HT1080 (cell line): ENCODE measurements around the gene INPP5K. TPM values are rescaled to one million over a fixed set of nuclear protein-coding genes. Genes with fewer than 3 reads are reported as not detected.
"Not testable (repeated sequence)": the region's sequence is repeated elsewhere in the genome, so short reads cannot be mapped to it uniquely, and the experiment has no call there.

Source experiments
- DNase-seq: peaks from one replicate; pipeline ENCODE4 v3.0.0-alpha.2; 2015; ENCODE audit warnings: low read depth
- total RNA-seq: library from RNA; depleted of rRNA; stranded (reverse); fragments of >200 nt; shearing (Covaris generic); gene quantifications from 2 replicates; pipeline ENCODE4 v1.2.3, GENCODE V29; 2014

The INPP5K gene
- total RNA-seq, 1 experiment from 2014 or later, result 46.9 TPM

DNA sequence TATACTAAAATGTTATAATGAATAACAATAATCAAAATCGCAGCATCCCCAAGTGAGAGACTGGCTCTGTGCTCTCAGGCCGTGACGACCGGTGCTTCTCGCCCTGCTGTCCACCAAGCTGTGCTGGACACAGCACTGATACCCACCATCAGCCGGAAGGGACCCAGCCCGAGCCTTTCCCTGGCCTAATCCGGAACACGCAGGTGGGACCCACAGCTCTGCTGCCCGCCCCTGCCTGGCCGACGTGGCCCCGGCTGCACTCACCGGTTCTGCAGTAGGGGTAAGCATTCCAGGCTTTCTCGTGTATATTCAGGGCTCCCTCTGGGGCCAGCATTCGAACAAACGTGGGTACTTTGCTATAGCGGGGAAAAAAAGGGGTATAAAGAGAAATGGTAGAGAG is 31.6 kb upstream of the INPP5K start:
- no peak for DNase-seq

DNA sequence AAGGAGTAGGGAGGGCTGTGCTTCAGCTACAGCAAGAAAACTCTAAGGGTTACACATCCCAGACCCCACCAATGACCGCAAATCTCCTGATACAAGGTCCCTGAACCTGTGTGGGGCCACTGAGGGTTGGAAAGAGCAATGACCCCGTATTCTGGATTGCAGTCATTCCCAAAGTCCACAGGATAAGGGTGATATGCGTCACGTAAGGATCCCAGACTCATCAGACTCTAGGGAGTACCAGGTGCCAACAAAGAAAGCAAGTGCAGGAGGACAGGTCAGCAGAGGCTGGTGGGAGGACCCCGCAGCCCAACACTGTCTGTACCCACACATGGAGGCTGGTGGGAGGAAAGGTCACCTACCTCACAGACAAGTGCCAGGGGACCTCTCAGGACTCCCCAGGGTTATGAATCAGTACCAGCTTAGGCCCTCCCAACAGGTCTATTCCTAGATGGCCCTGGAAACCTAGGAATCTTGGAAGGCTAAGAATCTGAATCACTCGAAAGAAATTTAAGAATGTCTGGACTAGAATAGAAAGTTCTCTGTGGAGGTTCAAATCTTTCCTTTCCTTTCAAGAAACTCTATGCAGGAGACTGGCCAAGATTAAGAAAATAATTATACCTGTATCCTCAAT is 30.0 kb upstream of the INPP5K start:
- no peak for DNase-seq

DNA sequence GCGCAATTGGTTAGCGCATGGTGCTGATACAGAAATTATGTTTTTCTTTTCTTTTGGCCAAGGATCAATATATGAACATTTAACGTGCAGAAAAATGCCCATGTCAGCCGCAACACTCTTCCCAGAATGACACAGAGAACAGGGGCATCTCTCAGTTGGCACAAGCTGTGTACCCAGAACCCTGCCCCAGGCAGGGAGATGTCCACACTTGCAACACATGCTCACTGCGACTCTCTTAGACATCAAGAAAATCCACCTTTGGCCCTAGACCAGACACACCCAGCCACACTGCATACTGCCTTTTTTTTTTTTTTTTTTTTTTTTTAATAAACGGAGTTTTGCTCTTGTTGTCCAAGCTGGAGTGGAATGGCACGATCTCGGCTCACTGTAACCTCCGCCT is 29.2 kb upstream of the INPP5K start:
- DNase-seq, result no peak

DNA sequence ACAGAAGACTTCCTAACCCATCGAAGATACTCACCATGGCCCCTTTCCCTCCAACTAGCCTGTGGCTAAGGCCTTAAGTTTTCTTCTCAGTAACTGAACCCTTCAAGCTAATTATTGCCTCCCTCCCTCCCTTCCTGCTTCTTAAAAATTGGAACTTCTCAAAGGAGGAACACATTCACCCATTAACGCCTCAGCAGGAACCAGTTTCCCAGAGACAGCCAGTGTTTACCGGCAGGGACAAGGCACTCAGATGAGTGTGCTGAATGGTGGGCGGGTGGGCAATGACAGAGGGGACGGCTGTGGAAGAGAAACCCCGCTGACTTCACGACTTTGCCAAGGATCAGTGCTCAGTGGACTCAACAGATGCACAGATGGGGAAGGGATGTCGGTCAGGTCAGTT is 25.9 kb upstream of the INPP5K start:
- DNase-seq, result no peak

DNA sequence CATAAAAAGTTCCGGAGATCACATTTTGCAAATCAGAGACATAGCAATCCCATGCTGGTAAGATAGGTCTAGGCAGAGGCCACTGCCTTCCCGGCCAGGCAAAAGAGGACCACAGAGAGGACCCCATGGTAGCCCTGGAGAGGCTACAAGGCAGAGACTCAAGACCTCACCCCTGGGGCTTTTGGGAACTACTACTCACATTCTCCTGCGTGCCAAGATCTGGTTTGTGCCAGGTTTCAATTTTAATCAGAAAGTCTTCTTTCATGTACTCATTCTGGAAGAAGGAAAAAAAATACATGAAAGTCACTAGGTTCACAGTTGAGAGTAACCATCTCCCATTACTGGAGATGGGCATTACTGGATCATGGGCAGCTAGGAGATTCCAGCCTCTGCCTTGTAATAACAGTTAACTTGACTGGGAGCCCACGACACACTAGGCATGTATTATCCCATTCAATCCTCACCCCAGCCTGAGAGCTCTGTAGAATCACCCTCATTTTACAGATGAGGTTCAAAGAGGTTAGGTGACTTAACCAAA is 25.0 kb upstream of the INPP5K start:
- DNase-seq, result no peak

DNA sequence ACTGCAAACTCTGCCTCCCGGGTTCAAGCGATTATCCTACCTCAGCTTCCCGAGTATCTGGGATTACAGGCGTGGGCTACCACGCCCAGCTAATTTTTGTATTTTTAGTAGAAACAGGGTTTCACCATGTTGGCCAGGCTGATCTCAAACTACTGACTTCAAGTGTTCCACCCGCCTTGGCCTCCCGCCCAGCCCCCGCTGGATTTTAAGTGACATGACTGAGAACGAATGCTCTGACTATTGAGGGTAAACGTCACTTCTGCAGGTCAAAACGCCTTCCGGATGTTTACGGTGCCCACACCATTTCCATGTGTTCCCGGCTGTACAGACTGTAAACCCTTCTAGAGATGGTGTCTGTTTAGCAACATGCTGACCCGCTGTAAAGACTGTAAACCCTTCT is 23.4 kb upstream of the INPP5K start:
- DNase-seq, result no peak

DNA sequence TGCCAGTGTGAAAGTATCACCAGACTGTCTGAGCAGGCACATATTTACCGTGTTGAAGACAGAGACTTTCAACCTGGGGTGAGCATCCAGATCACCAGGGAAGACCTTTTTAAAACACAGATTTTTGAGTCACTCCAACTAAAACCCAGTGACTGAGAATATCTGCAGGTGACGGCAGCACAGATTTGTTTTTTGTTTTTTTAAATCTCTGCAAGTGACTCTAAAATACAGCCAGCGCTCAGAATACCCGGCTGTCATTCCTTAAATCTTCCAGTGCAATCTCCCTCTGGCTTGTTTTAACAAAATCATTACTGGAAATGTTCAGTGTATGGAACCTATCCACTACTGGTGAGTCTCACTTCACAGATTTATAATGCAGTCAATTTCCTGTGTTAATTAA is 19.3 kb upstream of the INPP5K start:
- no peak for DNase-seq

DNA sequence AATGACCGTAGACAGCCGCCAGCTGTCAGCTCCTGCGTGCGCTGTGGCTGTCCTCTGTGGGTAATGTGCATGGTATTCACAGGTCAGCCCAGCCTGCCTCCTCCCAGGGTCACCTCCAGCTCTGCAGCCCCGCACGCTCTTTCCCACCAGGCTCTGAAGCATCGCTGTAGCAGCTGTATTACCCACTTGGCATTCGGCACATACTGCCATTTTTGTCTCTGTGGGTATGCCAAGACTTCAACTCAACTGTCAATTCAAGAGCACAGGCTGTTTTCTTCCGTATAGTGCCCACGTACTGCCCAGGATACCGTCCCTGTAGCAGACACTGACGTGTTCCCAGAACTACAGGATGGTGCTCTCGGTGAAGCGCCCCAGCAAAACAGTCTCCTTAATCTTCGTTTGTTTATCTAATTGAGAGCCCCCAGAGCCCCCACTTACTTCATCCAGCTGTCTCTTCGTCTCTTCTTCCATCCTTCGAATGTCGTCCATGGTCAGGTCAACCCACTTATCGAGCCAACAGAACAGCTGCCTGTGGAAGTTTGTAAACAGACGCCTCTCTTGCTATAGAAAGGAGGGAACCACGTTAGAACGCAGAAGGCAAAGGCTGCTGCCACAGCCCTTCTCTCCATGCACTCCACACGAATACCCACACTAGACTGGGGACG is 17.4 kb upstream of the INPP5K start:
- no peak for DNase-seq

DNA sequence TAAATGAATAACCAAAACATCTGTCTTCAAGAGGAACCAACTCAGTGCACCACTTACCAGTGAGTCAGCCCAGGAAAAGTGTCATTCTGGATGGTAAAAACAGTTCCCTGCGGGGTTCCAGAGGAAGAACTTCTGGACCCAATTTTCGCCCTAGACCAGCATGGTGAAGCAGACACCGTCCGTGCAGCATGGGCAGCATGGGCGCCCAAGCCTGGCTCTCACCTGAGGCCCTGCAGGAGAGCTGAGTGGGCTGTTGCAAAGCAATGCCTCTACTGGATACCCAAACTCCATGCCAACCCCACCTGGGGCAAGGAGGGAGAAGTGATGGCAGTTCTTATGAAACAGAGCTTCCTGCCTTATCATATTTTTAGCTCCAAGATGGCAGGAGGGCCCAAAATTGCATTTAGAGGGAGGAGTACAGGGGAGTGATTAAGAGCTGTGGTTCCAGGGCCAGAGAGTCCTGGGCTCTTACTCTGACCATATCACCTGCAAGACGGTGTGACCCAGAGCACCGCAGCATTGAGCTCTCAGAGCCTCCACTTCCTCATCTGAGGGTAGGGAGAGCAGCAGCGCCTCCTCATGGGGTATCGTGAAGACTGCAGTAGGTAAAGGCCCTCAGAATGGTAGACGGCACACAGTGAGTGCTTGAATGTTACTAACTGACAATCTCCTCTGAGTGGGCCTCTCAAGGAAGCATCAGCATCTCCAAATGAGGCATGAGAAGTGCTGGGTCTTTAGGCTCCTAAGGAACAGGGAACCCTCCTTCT is 16.6 kb upstream of the INPP5K start:
- DNase-seq, result no peak

DNA sequence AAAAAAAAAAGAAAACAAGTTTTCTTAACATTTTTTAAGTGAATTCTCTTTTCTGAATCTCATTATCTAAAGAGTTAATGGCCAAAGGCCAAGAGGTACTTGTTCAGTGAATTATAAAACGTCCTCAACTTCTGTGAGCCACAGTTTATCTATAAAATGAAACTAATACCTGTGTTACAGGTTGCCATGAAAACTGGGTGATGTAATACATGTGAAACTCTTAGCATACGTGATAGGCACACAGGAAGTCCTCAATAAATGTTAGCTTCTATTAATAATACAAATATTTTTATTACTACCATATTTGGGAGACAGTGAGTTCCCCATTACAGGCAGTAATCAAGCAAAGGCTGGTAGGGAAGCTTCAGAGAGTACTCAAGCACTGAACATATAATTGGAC is 13.5 kb upstream of the INPP5K start:
- DNase-seq, result no peak

DNA sequence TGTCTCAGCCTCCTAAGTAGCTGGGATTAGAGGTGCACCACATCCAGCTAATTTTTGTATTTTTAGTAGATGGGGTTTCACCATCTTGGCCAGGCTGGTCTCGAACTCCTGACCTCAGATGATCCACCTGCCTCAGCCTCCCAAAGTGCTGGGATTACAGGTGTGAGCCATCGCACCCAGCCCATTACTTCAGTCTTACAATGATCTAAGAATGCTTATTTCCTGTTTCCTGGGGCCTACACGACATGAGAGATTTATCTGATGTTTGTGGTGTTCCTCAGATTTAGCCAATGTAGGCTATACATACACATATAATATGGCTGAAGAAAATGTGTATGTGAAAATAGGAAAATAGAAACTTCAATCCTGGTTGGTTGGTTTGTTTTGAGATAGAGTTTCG is 10.5 kb upstream of the INPP5K start:
- not testable (repeated sequence) for DNase-seq

DNA sequence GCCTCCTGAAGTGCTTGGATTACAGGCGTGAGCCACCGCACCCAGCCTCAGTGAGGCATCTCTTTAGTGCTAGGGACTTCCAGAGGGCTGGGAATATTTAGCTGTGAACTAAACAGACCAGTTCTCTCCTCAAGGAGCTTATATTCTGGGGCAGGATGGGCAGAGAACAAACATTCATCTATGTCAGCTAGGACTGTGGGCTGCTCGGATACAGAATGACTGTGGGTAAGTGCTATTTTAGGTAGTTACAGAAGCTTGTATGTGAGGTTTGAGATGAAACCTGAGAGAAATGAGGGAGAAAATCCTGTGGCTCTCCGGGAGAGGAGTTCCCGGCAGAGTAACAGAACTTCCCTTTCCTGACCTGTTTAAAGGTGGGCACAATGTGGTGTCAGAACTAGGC is 6.2 kb upstream of the INPP5K start:
- no peak for DNase-seq

DNA sequence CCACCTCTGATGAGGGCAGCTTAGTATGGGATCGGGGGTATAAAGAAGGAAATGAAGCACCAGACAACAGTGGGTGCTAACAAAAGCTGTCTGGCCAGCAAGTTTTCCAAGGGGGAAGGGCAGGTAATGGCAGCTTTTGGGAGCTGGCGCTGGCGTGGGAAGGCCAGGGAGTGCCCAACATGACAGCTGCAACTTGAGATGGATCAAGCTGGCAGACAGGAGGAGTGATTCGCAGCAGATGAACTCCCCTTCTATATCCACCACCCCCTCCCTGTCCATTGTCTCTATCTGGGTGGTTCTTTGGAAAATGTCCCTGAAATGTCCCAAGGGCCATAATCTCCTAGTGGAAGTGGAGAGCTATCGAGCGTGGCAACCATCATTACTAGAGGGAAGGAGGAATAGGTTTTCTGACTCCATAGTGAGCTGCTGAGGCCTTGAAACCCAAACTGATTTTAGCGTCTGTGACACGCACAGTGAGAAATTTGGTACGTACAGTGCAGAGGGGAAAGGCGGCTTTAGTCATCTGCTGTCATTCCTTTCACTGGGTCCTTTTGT is 4.8 kb upstream of the INPP5K start:
- DNase-seq, result no peak

DNA sequence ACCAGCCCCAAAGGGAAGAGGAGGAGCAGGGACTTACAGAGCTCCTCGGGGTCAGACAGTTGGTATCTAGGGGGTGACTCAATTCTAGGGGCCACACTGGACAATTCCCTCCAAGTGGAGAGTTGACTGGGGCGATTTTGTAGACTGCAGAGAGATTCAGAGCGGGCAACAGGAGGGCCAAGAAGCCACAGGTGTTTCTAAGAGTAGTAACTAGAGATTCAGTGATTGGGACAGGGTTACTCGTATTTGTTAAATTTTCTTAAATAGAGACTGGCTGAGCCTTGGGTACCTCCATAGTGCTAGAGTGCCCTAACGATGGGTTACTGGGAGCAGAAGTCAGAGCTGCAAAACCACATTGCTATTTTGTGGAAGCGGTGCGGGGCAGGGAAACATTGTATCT is 3.3 kb upstream of the INPP5K start:
- DNase-seq, result no peak

DNA sequence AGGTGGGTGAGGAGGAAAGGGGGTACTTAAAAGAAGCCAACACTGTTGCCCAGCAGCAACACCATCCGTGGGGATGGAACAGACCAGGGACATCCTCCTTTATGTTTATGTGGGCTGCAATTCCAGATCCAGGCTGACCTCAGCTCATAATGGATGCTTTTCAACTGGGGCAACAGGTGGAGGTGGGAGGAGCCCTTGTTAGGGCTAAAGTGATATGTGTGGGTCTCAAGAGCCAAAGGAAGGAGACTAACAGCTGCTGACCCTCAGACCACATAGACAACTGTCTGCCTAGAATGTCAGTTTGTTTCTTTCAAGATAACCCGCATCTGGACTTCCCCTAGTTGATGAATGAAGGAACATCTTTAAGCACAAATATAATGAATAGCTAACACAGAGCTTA is 2.0 kb upstream of the INPP5K start:
- DNase-seq, result no peak

DNA sequence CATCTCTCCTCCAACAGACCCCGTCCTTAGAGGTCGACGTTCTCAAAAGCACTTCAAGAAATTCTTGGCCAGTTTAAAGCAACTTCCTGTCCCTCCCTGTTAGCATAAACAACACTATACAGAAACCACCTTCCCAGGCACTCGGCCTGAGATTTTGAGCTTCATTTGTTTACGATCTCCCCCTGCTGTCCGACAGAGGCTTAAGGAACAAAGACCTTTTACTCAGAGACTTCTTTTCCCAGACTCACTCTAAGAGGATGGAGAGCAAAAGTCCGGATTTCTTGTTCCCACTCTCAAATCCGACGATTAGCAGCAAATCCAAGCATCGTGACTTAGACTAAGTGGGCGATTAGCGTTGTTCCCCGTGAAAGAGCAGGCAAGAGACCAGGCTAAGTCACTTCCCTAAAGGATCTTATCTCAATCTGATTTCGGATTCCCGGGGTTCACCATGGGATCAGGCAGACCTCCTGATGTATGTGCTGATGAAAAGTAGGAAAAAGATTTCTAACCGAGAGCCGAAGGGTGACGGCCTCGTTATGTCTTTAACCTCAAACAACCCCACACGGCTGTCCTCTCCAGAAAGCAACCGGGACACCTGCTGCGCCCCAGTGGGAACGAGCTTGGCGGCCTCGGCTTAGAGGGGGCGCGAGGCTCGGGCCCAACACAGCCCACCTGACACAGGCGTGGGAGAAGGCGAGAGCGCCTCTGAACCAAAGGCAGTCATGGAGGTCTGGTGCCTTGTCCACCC is 598 bp downstream of the INPP5K start:
- peak; percentile 80 for DNase-seq

DNA sequence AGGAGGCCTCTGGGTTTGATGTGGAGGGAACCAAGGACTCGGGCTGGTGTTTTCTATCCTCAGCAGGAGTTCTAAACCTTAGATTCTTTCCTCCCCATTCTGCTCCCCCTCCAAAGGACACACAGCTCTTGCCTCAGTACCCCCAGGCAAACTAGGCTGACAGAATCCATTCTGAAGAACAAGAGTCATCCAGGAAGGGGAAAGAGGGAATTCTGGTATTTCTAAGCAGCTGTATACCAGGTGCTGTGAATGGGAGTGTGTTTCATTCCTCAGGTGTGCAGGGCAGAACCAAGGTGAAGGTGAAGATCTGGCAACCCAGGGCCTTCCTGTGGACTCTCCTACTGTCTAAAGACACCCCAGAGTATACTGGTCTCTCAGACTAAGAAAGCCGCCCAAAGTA is 4.1 kb downstream of the INPP5K start:
- no peak for DNase-seq

DNA sequence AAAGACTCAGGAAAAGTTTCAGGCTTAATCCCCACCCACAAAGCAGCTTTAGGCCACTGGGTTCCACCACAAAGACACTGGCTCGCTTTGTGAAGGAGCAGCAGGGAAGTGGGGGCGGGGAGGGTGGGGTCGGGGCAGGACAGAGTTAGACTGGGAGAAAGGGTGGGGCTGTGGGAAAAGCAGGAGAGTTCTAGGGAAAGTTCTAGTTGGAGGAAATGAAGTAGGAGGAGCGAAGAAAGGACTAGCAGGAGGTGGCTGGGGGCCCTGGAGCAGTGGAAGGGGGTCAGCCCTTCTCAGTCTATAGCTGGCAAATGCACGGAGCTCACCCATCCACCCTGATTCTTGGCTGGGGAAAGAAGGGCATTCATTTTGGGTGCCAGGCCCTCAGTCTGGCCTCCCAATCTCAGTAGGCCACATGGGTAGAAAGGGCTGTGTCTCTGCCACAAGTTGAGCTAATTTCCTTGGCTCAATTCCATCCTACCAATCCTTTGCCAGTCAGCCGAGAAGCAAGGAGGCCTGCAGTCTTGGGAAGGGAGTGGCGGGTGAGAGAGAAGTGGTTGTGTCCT is 4.6 kb downstream of the INPP5K start:
- DNase-seq, result no peak

DNA sequence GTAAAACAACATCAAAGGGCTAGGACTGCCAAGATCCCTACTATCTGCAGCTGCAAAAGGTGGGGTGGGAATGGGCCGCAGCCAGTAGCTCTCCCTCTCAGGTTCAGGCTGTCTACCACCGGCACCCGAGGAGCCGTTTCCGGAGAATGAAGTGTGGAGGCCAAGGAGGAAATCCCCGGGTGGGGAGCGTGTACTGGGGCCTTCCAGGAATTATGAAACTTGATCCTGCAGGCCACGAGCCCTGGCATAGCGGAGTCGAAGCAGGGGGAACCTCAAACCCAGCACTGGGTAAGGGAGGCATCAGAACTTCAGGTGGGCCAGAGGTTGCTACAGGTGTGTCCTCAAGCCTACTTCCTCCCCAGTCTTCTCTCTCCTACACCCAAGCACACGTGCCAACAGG is 5.1 kb downstream of the INPP5K start:
- no peak for DNase-seq

DNA sequence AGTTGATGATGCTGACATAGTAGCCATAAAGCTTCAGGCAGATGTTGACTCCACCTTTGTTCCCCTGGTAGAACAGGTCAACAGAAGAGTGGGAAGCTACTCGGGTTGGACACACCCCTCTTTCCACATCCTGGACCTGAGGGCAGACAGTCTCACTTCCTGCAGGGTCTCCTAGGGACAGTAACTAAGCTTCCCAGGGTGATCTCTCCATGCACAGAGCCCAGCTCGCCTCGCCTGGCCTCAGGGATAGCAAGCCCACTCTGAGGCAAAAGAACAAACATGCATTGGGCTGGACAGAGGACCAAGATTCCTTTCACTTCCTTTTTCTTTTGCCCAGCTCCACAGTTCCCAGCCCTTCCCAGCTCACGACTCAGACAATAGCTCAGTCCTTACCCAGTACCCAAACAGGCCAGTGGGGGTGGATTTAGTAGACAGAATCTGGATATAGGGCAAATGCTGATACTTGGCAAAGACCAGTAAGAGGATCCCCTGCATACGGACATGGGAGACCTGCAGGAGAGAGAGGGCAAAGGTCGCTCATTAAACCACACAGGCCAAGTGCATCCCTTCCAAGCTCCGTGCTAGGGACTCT is 7.0 kb downstream of the INPP5K start:
- DNase-seq, result peak; percentile 30

DNA sequence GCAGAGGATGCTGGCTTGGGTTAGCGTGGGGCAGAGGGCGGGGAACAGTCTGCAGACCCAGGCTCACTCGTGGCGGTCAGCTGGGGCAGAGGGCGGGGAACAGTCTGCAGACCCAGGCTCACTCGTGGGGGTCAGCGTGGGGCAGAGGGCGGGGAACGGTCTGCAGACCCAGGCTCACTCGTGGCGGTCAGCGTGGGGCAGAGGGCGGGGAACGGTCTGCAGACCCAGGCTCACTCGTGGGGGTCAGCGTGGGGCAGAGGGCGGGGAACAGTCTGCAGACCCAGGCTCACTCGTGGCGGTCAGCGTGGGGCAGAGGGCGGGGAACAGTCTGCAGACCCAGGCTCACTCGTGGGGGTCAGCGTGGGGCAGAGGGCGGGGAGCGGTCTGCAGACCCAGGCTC is 7.7 kb downstream of the INPP5K start:
- DNase-seq, result not testable (repeated sequence)
